HG02870 (cell line): ENCODE data around the gene RFPL1.
"Not testable (repeated sequence)": the region's sequence is repeated elsewhere in the genome, so short reads cannot be mapped to it uniquely, and the experiment has no call there.

ENCODE experiments used
- ATAC-seq: cut with Tn5 transposase; IDR thresholded peaks from one replicate; pipeline ENCODE4 v1.9.1; 2021; ENCODE audit warnings: mild to moderate bottlenecking, moderate library complexity; ENCODE audit not compliant: unreplicated experiment

RFPL1 gene

DNA sequence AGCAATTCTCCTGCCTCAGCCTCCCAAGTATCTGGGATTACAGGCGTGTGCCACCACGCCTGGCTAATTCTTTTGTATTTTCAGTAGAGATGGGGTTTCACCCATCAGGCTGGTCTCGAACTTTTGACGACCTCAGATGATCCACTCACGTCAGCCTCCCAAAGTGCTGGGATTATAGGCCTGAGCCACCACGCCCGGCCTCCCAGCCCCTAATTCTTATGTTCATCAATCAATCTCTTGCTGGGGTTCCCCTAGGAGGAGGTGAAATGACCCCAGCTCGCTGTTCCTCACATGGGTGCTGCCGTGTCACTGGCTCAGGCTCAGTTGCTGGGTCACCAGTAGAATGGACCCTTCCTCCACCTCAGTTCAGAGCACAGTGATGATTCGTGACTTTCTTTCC is at the start of gene RFPL1:
Gene RFPL1 (plus strand): TSS at position 301 of the 400 bp plus-strand sequence.
- ATAC-seq, result not testable (repeated sequence)

DNA sequence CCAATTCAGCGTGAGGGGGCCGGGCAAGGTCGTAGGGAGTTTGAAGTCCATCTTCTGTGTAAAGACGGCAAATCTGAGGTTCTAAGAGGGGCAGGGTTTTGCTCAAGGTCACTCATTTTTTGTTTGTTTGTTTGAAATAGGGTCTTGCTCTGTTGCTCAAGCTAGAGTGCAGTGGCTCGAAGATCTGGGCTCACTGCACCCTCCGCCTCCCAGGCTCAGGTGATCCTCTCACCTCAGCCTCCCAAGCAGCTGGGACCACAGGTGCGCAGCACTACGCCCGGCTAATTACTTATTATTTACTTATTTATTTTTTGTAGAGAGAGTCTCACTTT is 49.7 kb upstream of the RFPL1 start:
- no peak for ATAC-seq

DNA sequence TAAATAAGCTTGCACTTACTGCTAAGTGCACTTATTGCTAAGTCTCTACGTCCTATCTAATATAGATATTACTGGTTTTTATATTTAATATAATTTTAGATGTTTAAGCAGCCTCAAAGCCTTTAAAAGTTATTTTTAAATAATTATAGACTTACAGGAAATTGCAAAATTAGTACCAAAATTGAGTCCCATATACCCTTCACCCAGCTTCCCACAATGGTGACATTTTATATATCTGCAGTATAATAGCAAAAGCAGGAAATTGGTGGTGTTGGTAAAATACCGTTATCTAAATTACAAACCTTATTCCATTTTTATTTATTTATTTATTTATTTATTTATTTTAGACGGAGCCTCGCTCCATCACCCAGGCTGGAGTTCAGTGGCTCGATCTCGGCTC is 48.1 kb upstream of the RFPL1 start:
- ATAC-seq, result no peak

DNA sequence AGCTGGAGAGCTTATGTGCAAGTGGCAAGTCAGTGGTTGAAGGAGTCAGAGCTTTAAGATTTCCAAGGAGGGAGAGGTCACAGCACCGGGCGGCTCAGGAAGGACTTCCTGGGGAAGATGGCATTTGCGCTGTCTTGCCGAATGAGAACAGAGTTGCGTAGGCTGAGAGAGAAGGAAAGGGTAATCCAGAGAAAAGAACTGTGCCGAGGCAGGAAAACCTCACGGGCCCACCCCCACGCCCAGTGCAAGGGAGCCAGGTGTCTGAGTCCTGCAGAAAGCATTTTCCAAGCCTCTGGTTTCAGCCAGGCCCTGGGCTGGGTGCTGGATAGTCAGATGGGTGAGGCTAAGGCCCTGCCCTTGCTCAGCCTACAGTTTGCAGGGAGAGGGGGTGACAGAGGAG is 46.8 kb upstream of the RFPL1 start:
- ATAC-seq, result no peak

DNA sequence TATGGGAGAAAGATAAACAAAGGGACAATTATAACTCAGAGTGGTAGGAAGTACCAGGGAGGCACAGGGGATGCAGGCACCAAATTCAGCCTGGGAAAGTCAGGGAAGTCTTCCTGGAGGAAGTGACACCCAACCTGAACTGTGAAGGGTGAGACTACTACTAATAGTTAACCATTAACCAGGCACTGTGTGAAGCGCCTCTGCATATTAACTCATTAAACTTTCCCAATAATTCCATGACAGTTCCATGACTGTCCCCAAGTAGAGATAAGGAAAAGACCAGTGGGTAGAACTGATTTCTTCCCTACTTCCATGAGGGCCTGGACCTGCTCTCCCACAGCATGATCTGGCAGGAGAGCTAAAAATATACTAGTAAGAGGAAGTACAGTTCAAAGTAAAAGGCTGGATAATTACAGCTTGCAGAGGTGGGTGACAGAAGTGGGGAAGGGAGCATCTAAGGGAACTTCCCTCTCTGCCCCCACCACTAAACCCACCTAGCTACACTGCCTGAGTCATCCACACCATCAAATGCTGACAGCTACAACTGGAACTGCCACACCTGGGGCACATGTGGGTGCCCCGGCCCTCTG is 45.3 kb upstream of the RFPL1 start:
- no peak for ATAC-seq

DNA sequence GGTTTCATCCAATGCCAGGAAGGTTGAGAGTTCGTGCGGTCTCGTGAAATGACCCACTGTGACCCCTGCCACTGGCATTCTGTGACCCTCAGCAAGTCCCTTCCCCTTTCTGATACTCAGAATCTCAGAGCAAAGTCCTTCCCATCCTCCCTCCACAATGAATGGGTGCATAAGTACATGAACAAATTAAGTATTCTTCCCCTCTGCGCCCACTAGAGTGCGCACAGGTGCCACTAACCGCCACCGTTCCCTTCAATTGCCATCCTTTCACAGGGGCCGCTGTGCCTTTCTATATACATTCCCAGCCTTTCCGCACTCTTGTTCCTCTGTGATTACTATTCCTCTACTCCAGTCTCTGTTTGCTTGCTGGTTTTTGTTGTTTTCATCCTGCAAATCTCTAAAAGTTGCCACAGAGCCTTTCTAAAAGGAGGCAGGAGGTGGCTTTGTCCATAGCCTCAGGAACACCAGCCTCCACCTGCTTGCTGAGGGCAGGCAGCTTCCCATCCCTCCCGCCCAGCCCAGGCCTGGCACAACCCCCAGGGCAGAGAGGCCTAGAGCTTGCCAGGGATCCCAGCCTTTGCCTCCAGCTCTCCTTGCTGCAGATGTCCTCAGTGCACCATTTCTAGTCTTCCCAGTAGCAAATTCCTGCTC is 43.3 kb upstream of the RFPL1 start:
- ATAC-seq, result peak; percentile 48

DNA sequence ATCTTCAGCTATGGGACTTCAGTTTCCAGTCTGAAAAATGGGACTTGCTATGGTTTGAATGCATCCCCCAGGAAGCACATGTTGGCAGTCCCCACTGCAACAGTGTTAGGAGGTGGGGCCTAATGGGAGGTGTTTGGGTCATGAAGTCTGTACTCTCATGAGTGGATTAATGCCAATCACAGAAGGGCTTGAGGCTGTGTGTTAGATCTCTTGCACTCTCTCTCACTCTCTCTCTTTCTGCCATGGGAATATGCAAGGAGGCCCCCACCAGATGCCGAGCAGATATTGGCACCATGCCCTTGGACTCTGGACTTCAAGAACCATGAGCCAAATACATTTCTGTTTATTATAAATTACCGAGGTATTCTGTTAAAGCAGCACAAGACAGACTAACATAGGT is 42.3 kb upstream of the RFPL1 start:
- ATAC-seq, result no peak

DNA sequence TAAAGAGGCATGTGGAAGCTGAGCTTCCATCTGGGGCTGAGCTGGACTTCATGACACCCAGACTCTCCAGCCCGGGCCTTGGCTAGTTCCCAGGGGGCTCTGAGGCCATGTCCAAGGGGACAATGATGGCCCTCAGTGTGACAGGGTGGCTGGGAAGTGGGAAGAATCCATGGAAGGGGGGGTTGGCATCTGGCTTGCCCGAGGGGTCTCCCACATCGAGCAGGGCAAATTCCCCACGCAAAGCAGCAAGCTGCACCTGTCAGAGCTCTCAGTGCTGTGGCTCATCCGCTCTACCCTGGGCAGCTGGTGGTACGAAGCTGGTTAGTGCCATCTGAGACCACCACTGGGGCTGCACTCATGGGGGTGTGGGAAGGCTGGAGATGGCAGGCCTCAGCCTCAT is 40.6 kb upstream of the RFPL1 start:
- no peak for ATAC-seq

DNA sequence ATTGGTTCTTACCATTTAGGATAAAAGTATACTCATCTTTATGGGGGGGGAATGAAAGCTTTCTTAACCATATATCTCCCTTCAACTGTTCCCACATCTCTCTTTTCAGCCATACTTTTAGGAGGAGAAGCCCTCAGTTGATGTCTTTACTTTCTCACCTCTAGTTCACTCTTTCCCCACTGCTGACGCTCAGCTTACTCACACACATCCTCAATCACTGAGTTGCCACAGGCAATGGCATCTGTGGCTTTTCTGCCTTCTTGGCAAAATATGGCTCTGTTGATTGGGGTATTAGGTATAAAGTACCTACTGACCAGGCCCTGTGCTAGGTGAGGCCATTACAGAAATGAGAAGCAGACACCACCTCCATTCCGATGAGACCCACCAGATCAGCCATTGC is 37.8 kb upstream of the RFPL1 start:
- no peak for ATAC-seq

DNA sequence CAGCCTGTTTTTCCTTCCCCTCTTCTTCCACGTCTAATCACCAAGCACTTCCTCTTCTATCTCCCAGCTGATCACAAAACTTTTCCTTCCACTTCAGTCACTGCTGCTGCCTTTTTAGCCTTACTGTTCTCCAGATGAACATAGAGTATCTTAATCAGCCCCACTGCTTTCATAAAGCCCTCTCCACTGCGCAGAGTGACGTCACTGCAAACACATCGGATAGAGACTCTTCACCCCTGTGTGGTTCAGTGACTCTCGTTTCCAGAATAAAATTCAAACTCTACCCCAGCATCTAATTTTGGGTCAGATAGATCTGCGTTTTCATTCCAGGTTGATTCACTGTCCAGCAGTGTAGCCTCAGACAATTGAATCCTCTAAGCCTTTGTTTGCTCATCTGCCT is 36.8 kb upstream of the RFPL1 start:
- ATAC-seq, result not testable (repeated sequence)

DNA sequence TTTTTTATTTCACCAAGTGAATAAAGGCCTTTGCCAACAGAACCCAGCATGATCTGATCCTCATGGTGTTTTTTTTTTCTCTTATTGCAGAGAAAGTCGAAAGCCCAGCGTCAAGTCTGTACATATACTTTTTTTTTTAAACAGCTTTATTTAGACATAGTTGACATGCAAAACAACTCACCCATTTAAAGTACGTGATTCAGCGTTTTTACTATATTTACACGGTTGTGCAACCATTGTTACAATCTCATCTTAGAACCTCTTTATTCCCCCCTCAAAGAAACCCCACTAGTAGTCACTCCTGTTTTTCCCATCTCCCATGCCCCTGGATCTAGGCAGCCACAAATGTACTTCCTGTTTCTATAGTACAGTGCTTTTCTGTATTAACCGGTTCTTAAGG is 29.4 kb upstream of the RFPL1 start:
- no peak for ATAC-seq

DNA sequence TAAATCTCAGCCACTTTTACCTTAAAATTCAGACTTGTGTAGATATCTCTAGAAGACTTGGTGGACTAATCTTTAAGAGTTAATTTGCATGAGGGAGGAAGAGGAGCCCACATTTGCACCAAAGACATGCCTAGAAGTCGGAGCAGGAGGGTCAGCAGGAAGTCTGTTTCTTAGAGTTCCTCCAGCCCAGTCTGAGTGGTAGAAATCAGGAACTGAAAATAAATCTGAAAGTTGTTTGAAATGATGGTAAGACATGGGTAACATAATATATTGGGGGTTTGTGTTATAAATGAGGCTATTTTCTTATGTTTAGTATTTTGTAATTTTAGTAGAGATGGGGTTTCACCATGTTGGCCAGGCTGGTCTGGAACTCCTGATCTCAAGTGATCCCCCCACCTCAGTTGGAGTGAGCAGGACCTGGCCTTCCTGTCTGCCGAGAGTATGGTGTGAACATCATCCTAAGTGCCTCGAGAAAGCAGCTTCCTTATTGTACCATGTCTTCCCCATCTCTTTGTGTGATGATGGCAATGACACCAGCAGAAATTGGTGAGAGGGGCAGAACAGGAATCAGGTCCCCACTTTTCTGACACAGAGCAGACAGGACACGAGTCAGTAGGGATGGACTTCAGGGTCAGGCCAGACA is 26.7 kb upstream of the RFPL1 start:
- not testable (repeated sequence) for ATAC-seq

DNA sequence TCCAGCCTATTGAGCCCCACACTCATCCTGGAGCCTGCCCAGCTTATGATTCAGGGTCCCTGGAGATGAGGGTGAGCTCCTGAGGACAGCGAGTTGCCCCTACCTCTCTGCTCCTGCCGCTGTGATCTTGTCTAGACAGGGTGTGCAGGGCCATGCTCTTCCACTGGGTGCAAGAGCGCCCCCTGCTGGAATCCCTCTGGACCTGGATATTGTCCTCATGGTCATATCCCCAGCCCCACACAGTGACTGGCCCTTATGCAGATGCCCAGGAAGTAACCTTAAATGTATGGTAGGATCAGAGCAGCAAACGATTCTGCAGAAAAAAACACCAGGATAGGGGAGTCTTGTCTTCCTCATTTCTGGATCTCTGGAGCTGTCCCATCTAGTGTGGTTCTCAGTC is 25.6 kb upstream of the RFPL1 start:
- ATAC-seq, result not testable (repeated sequence)

DNA sequence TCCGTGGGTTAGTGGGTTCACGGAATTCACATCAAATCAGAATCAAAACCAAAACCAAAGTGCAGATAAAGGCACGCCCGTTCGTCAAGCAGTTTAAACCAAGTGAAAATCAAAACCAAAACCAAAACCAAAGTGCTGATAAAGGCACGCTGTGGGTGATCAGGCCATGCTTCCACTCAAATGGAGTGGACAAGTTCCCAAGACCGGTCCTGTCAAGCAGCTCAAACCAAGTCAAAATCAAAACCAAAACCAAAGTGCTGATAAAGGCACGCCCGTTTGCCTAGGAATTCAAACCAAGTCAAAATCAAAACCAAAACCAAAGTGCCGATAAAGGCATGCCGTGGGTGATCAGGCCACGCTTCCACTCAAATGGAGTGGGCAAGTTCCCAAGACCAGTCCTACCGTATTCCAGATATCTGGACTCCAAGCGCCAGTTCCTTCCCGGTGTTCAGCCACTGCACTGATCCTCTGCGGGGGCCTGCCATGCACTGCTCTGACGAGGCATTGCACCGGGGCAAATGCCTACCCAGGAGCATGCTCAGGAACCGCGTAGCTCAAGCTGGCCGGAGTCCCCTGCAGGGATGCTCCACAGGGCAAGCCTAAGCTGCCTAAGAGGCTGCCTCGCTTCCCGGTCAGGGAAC is 23.3 kb upstream of the RFPL1 start:
- not testable (repeated sequence) for ATAC-seq

DNA sequence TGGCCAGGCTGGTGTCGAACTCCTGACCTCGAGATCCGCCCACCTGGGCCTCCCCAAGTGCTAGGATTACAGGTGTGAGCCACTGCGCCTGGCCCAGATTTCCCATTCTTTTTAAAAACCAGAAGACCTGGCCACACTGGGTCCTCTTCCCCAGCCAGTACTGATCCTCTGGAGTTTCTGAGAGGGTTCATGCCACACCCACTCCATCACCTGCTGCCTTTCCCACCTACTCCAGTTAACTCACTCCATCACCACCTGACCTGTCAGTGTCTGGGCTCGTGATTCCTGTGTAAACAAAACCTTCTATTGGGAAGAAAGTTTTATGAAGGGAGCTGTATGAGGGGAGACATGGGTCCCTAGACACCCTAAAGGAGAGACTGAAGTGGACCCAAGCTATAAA is 19.7 kb upstream of the RFPL1 start:
- ATAC-seq, result not testable (repeated sequence)

DNA sequence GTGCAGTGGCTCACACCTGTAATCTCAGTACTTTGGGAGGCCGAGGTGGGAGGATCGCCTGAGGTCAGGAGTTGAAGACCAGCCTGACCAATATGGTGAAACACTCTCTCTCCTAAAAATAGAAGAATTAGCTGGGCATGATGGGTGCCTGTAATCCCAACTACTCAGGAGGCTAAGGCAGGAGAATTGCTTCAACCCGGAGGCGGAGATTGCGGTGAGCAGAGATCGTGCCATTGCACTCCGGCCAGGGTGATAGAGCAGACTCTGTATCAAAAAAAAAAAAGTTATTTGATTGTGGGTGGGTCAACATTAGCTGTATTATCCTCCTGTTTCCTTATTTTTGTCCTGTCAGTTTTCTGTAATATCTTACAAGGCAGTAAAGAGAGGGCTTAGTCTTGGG is 11.9 kb upstream of the RFPL1 start:
- no peak for ATAC-seq

DNA sequence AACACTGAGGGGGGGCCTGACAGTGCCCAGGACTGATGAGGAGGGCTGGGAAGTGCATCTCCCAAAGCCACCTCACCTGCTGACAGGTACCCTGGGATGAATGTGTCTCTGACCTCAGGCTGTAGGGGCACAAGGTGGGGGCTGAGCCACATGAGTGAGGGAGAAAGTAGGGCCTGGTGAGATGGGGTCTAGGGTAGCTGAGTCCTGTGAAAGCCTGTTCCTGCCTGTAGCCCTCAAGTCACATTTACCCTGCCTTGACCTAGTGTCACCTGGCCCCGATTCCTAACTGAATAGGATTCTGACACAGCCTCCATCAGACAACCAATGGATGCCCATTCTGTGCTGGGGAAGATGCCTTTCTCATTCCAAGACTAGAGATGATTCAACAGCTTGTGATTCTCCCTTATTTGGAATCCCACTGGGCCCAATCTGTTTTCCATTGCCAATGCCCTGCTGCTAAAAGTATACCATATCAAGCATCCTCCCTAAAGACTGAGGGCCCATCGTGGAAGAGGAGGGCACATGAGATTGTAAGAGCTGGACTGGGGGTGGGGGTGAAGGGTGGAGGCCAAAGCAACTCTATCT is 11.1 kb upstream of the RFPL1 start:
- ATAC-seq, result no peak

DNA sequence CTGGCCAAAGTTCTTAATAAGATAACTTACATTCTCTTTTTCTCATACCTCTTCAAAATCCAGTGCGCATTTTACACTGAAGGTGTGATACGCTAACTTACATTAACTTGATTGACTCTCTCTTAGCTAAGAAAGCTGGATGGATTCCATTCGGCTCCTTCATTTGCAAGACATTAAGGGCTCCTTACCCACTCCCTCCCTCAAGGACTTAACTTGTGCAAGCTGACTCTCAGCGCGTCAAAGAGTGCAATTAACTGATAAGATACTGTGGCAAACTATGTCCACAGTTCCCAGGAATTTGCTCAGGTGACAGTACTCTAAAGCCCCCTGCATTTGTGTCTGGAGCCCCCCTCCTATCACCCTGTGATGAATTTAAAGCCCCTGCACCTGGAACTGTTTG is 6.4 kb upstream of the RFPL1 start:
- ATAC-seq, result no peak

DNA sequence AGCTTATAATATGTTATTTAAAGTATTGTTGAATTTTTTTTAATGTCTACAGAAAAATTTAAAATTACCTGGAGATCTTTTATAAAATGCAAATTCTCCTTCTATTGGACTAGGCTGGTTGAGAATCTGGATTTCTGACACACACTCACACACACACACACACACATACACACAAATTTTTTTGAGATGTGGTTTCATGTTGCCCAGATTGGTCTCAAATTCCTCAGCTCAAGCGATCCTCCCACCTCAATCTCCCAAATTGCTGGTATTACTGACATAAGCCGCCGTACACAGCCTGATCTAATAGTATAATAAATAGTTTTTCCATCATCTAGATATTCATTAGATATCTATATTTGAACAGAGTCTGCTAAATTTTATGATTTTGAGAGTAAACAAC is 4.5 kb upstream of the RFPL1 start:
- ATAC-seq, result no peak

DNA sequence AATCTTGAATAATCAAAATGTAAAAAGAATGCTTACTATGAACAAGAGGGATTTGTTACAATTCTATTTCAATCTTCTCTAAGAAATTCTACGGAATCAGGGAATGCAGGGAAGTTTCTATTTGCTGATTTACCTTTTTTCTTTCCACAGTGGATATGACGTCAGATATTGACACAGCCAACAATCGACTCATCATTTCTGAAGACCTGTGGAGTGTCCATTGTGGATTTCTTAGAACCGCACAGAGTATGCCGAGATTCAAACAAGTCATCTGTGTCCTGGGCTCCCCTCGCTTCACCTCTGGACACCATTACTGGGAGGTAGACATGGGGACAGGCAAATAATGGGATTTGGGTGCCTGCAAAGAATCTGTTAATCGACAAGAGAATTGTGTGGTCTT is 4.1 kb upstream of the RFPL1 start:
- no peak for ATAC-seq

DNA sequence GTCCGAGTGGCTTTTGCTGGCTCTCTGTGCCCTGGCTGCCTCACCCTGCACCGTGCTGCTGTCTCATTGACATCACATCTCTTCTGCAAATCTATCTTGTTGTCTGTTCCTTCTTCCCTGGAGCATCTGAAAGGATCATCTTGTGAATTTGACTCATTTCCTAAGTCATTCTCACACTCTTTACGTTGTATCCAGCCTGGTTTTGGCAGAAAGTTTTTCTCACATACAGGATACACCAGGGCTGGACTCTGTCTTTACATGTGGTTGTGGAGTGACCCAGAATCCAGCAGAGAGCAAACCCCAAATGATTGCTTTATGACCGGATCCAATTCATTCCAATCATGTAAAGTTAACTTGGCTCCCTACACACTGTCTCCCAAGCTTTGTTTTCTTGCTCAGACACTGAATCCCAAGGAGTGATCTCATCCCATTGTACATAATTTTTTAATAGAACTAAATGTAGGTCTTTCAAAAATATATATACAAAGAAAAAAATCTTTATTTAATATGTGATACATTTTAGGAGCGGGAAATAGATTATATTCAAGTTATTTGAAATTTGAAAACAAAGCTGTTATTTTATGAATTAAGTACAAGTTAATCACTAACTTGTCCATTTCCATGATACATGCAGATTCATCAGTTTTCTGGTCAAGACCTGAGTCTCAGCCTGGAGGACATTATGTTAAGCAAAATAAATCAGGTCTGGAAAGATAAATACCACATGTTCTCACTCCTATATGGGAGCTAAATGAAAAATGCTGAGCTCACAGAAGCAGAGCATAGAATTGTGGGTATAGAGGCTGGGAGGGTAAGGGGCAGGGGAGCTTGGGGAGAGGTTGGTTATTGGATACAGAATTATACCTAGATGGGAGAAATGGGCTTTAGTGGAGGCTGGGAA is 2.9 kb upstream of the RFPL1 start:
- ATAC-seq, result no peak
